ENCODE measurements around the gene GLP2R.

DNA sequence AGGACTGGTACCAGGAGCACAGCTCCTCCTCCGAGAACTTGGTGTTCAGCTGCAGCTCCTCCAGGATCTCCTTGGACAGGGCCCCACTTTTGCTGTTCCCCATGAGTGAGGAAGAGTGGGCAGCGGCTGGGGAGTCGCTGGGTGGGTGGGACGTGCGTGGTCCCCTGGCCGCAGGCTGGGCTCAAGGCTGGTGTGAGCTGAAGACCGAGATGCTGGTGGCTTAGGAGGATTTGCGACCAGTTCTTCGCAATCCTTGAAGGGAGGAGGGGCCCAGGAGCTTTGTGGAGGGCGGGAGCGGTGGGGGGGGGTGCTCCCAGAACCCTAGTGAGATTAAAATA, 79.3 kb downstream of the GLP2R start, which contains the start of gene RCVRN:
- TF ChIP-seq GATA2 (IDR thresholded peaks at IDR 0.05; ENCODE audit: low read depth, low read length) (no peak), GATA3 (IDR thresholded peaks at IDR 0.05; ENCODE audit: low read depth, low read length) (no peak)
